Uterus (tissue), 4 donors: ENCODE results near the gene SNX9. TPM values are rescaled to one million over a fixed set of nuclear protein-coding genes. Genes with fewer than 3 reads are reported as not detected.
"Not testable (repeated sequence)": the region's sequence is repeated elsewhere in the genome, so short reads cannot be mapped to it uniquely, and the experiment has no call there.

Source experiments
- DNase-seq, 2 donors: peaks; one replicate each; pipeline ENCODE4 v3.0.0-alpha.2; 2019 to 2020
- H3K27ac ChIP-seq, 2 donors: fragments of 200-600 bp; sonication (generic); 1 replicate in 1 of 2; 2 replicates in 1 of 2; pipeline ENCODE4 v1.5.1; 2016 to 2018
- H3K27me3 ChIP-seq, 2 donors: fragments of 200-600 bp; sonication (generic); one replicate each; pipeline ENCODE4 v1.5.1; 2018 to 2019; ENCODE audit warnings: control low read depth in 1 of 2
- H3K36me3 ChIP-seq, 2 donors: fragments of 200-600 bp; sonication (generic); one replicate each; pipeline ENCODE4 v1.5.1; 2019; ENCODE audit warnings: control low read depth in 1 of 2
- H3K4me1 ChIP-seq, 2 donors: fragments of 200-600 bp; sonication (generic); one replicate each; pipeline ENCODE4 v1.5.1; 2018 to 2019; ENCODE audit warnings: control low read depth in 1 of 2
- H3K4me3 ChIP-seq, 2 donors: fragments of 200-600 bp; sonication (generic); 1 replicate in 1 of 2; 2 replicates in 1 of 2; pipeline ENCODE4 v1.5.1; 2018 to 2019; ENCODE audit warnings: mild to moderate bottlenecking in 1 of 2
- H3K9me3 ChIP-seq, 2 donors: fragments of 200-600 bp; sonication (generic); one replicate each; pipeline ENCODE4 v1.5.1; 2019; ENCODE audit warnings: control low read depth in 1 of 2
- CTCF ChIP-seq, 4 experiments: fragments of 200-600 bp in 2 of 4; fragments of 450-650 bp in 2 of 4; sonication (generic) in 2 of 4; IDR thresholded peaks; one replicate each; pipeline ENCODE4 v1.5.1; 2016 to 2019; ENCODE audit warnings: antibody characterized with exemption in 4 of 4, mild to moderate bottlenecking in 2 of 4, moderate library complexity in 1 of 4
- POLR2A ChIP-seq, 2 donors: fragments of 450-650 bp; IDR thresholded peaks; one replicate each; pipeline ENCODE4 v1.6.1; 2016; ENCODE audit warnings: antibody characterized with exemption in 2 of 2, mild to moderate bottlenecking in 1 of 2, moderate library complexity in 1 of 2
- intact Hi-C: fragments of 100-400 bp; cut with DNase I; formaldehyde crosslinking; loops from one replicate; pipeline ENCODE4 v1.15.1; 2023; ENCODE audit warnings: low total_unique reads
- total RNA-seq, 4 donors: library from RNA; depleted of rRNA in 3 of 4; stranded (reverse); fragments of >200 nt in 3 of 4; gene quantifications; one replicate each; pipeline versions ENCODE4 v1.1.0 to v1.2.4, GENCODE V29; 2014 to 2023
- donor health status: DM: yes; HTN: yes; CAD: no.

SNX9 gene
- total RNA-seq, 4 donors from 2014 or later = 31.0 to 65.9 (median 50.5) TPM

GRCh38 chr6:157944983-157945931, 122.2 kb downstream of the SNX9 start:
- no peaks in the 10 kb centered on the region for H3K9me3 ChIP-seq
- TF ChIP-seq POLR2A (IDR thresholded peaks at IDR 0.05) (no peak), CTCF (IDR thresholded peaks at IDR 0.05) (no peak)
- DNase-seq = no peak
- intact Hi-C loops = no loop called here
- H3K27ac ChIP-seq = no peak overlapping the region
- H3K4me1 ChIP-seq = no peaks in the 10 kb centered on the region
- H3K27me3 ChIP-seq = no peaks in the 10 kb centered on the region
- H3K4me3 ChIP-seq = no peak overlapping the region
- no peaks in the 10 kb centered on the region for H3K36me3 ChIP-seq

- no peaks in the 10 kb centered on the region for H3K27me3 ChIP-seq
- no peak overlapping the region for H3K4me3 ChIP-seq
- no peaks in the 10 kb centered on the region for H3K4me1 ChIP-seq
- no peak for DNase-seq
- no peaks in the 10 kb centered on the region for H3K36me3 ChIP-seq
- H3K9me3 ChIP-seq = no peaks in the 10 kb centered on the region
- intact Hi-C loops = no loop called here
- TF ChIP-seq POLR2A (IDR thresholded peaks at IDR 0.05) = no peak
- TF ChIP-seq CTCF (IDR thresholded peaks at IDR 0.05) = no peak
- H3K27ac ChIP-seq = peak overlapping the region in 1 of 2 donors; percentile 20
These were observed 123.1 kb downstream of the SNX9 start for GRCh38 chr6:157946053-157946617.

GRCh38 chr6:157946865-157947532, 124.0 kb downstream of the SNX9 start:
- no peak for DNase-seq
- Histone ChIP-seq H3K27ac (peak overlapping the region in 1 of 2 donors; percentile 53), H3K36me3 (no peaks in the 10 kb centered on the region), H3K27me3 (no peaks in the 10 kb centered on the region), H3K4me3 (no peak overlapping the region), H3K9me3 (no peaks in the 10 kb centered on the region), H3K4me1 (no peaks in the 10 kb centered on the region)
- no peak for TF ChIP-seq POLR2A (IDR thresholded peaks at IDR 0.05)
- TF ChIP-seq CTCF (IDR thresholded peaks at IDR 0.05) = peak; percentile 43 to 74 (median 67)
- intact Hi-C loops = no loop called here

GRCh38 chr6:157950899-157951298, 127.9 kb downstream of the SNX9 start:
- H3K9me3 ChIP-seq, H3K4me3 ChIP-seq, intact Hi-C loops, H3K4me1 ChIP-seq, H3K27ac ChIP-seq, H3K27me3 ChIP-seq, DNase-seq, H3K36me3 ChIP-seq: not testable (repeated sequence)

- no peak for DNase-seq
- Histone ChIP-seq H3K9me3 (no peaks in the 10 kb centered on the region), H3K4me1 (no peaks in the 10 kb centered on the region), H3K4me3 (no peak overlapping the region), H3K36me3 (no peaks in the 10 kb centered on the region), H3K27ac (no peak overlapping the region), H3K27me3 (no peaks in the 10 kb centered on the region)
- intact Hi-C loops = no loop called here
- TF ChIP-seq POLR2A (IDR thresholded peaks at IDR 0.05) = no peak
These were observed 128.8 kb downstream of the SNX9 start for GRCh38 chr6:157951828-157952227.
